GM19023 (cell line): ENCODE results near the gene TPPP.

Source experiments
- ATAC-seq: cut with Tn5 transposase; IDR thresholded peaks from one replicate; pipeline ENCODE4 v1.9.1; 2021; ENCODE audit warnings: mild to moderate bottlenecking, moderate library complexity; ENCODE audit not compliant: unreplicated experiment

TPPP gene

GRCh38 chr5:666816-667498 is 26.2 kb downstream of the TPPP start:
- no peak for ATAC-seq

GRCh38 chr5:665956-666711 is 27.0 kb downstream of the TPPP start:
- ATAC-seq = no peak

DNA sequence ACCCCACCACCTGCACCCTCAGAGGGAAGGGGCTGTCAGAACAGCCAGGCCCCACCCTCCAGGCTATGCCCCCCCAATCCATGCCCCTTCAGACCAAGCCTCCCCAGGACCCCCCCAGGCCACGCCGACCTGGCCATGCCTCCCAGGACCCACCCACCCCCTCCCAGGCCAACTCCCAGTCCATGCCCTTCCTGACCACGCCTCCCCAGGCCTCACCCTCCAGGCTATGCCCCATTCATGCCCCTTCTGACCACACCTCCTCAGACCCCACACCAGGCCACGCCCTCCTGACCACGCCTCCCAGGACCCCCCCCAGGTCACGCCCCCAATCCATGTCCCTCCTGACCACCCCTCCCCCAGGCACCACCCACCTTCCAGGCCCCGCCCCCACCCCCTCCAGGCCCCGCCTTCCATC is 27.6 kb downstream of the TPPP start:
- no peak for ATAC-seq

GRCh38 chr5:664994-665360 is 28.2 kb downstream of the TPPP start:
- ATAC-seq = no peak

DNA sequence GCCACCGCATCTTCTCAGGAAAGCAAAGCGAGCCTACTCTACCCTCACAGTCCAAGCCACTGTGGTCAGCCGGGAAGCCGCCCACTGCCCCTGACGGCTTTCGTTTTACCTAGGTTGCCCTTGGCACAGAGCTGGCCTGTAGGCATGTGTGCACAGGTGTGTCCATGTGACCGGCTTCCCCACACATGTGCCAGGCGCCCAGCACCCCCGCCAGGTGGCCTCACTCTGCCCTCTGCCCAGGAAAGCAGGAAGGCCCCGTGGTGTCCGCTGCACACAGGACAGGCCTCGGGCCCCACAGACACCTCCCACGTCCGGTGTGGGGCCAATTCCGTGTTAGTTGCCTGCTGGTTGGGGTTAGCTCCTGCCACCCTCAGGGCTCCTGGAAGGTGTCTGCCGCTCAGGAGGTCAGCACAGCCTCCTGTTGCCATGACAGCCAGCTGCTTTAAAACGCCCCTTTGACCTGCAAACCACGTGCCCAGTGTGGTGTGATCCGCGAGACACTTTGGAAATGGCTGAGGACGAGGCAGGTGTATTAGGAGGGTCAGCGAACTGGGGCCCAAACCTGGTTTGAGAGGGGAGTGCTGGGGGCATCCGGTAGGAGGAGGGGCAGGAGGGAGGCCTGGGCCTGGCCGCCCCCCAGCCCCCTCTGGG is 28.7 kb downstream of the TPPP start:
- no peak for ATAC-seq

DNA sequence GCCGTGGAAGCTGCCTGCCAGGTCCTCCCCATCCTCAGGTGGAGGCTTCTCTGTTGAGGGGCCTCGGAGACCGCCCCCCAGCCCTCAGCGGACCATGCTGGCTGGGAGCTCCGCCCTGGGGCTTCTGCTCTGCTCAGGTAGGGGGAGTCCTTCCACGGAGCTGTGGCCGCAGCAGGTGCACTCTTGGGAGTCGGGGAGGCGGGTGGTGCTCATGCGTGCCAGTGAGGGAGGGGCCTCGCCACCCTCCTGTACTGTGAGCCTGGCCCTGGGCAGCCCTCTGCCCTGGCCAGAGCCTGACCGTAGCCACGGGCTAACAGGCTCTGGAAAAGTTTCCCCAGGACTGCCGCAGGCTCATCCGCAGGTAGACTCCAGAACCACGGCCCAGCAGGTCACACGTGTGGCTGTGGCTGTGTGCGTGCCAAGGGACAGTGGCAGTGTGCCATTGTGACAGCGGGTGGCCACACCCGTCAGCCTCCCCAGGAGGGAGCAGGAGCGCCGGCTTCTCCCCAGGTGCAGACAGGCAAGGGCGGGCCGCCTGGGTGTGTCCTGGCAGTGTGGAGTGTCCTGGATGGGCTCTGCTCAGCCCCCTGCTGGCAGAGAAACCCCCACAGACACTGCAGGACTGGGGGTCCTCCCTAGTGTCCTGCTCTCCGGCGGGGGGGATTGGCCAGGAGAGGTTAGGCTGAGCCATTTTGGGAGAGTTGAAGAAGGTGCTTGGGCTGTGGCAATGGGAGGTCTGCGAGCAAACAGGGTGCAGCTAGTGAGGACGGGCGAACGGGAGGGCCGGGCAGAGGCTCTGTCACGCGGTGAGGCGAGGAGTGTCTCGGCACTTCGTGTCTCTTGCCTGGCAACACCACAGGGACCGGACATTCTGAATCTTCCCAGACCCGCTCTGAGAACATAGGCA is 29.5 kb downstream of the TPPP start:
- ATAC-seq = no peak

- ATAC-seq = no peak
Measured at GRCh38 chr5:662751-663435, 30.3 kb downstream of the TPPP start.

GRCh38 chr5:661891-662750 is 31.0 kb downstream of the TPPP start:
- ATAC-seq = no peak

DNA sequence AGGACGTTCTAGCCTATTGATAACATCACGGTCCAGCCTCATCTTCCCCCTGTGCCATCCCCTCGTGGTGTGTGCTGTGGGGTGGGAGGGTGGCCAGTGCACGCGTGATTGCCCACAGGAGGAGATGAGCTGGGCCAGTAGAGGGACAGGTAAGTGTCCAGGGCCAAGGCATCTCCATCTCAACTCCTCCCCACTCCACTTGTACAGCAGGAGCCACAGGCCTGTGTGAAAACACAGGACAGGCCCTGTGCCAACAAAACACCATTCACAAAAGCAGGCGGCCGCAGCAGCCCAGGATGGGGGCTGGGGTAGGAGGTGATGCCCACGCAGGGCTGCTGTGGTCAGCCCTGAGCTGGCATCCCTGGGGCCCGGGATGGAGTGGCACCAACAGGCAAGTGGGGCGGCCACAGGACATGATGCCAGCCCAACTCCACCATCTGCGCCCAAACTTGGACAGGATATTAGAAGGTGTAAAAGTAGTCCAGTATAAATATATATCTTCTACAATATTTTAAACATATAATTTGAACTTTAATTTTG is 32.6 kb downstream of the TPPP start:
- ATAC-seq = no peak

GRCh38 chr5:659496-660263 is 33.5 kb downstream of the TPPP start:
- ATAC-seq = no peak

- no peak for ATAC-seq
Measured at GRCh38 chr5:658103-658502, 35.0 kb downstream of the TPPP start.

DNA sequence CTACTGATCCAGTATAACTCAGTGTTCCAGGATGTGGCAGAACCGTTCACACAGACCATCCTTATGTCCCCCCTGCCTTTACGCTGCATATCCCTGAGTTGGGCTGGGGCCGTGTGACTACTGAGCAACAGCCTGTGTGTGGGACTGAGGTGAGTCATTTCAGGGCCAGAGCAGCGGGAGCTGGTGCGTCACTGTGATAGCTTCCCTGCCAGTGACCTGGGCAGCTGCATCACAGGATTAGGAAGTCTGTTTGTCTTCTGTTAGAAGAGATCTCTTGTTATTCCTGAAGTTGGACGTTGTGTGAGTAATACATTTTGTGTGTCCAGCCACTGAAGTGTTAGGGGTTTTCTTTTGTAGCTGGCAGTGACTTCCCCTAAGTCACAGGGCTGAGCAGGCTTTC is 35.6 kb downstream of the TPPP start:
- no peak for ATAC-seq

- ATAC-seq = no peak
Measured at GRCh38 chr5:655406-655805, 37.7 kb downstream of the TPPP start.

GRCh38 chr5:654071-654778 is 38.9 kb downstream of the TPPP start:
- ATAC-seq = no peak

- ATAC-seq = no peak
Measured at GRCh38 chr5:652773-653350, 40.3 kb downstream of the TPPP start.

- no peak for ATAC-seq
Measured at GRCh38 chr5:652023-652515, 41.1 kb downstream of the TPPP start.

- no peak for ATAC-seq
Measured at GRCh38 chr5:651296-652022, 41.7 kb downstream of the TPPP start.
